Measurements from ENCODE around the gene KIF12.

GRCh38 chr9:114119242-114120191 lies 20.4 kb upstream of the KIF12 start:
- TF ChIP-seq CTCF (IDR thresholded peaks at IDR 0.05): no peak
- no peak for TF ChIP-seq EZH2 (IDR thresholded peaks at IDR 0.05; ENCODE audit: borderline replicate concordance, insufficient read depth, low read depth, low read length, poor library complexity, severe bottlenecking)
